ENCODE data around the gene HDDC3. TPM values are rescaled to one million over a fixed set of nuclear protein-coding genes. Genes with fewer than 3 reads are reported as not detected.

The HDDC3 gene
- polyA plus RNA-seq, 3 donors, result 11.6 to 19.7 (median 14.8) TPM

DNA sequence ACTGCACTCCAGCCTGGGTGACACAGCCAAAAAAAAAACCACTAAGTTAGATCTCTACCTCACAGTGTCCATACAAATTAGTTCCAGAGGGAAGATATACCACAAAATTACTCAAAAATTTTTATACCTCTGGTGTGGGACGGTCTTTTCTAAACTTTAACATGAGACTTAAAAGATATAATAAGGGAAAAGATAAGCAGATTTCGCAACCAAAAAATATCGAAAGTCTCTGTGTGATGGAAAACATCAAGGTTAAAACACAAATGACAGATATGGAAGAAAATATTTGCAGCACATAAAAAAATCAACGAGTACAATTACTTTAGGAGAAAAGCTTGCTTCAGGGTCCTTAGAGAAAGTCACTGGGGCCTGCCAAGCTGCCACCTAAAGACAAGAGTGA, 10.5 kb downstream of the HDDC3 start:
- Histone ChIP-seq H3K9ac (ENCODE audit: insufficient read depth, low read length, poor library complexity, severe bottlenecking) (no peak overlapping the region), H3K79me2 (ENCODE audit: insufficient read depth, low read length) (peaks cover 17% of the 10 kb centered on the region), H2AFZ (ENCODE audit: insufficient read depth, low read depth, low read length, poor library complexity, severe bottlenecking) (no peak overlapping the region), H3K27me3 (ENCODE audit: control insufficient read depth in 2 of 2, insufficient read depth in 2 of 2, low read length in 2 of 2) (no peaks in the 10 kb centered on the region), H3K36me3 (replicated peaks in 1 of 2; ENCODE audit: control insufficient read depth in 1 of 2, insufficient read depth in 2 of 2, low read length in 2 of 2) (peaks cover 52 to 68% of the 10 kb centered on the region in 2 donors), H3K27ac (ENCODE audit: low read depth in 1 of 2, low read length in 2 of 2) (no peak overlapping the region), H4K20me1 (ENCODE audit: insufficient read depth, low read length) (peaks cover 4% of the 10 kb centered on the region), H3K4me1 (ENCODE audit: control insufficient read depth in 1 of 2, insufficient read depth in 2 of 2, low read length in 2 of 2) (peaks cover 5 to 7% of the 10 kb centered on the region in 2 donors), H3K4me2 (replicated peaks; ENCODE audit: extremely low read depth, low read length, poor library complexity, severe bottlenecking) (no peak overlapping the region), H3K4me3 (replicated peaks in 1 of 3; ENCODE audit: low read depth in 2 of 3, low read length in 3 of 3) (no peak overlapping the region), H3K9me3 (replicated peaks in 1 of 2; ENCODE audit: control insufficient read depth in 1 of 2, insufficient read depth in 1 of 2, low read length in 2 of 2) (no peaks in the 10 kb centered on the region)
- H3K9me3 Mint-ChIP-seq, result no peaks in the 10 kb centered on the region
- peaks cover 54 to 58% of the 10 kb centered on the region in 2 donors for H3K36me3 Mint-ChIP-seq
- peaks cover 0 to 2% (median 0%) of the 10 kb centered on the region in 3 donors for H3K27me3 Mint-ChIP-seq (ENCODE audit: low read depth in 3 of 3)
- 63% methylated on average over 2 of the region's 4 CpGs for WGBS (ENCODE audit: insufficient coverage)
- H3K4me1 Mint-ChIP-seq, result peaks cover 12% of the 10 kb centered on the region
- no peak for DNase-seq
- no peak overlapping the region for H3K4me3 Mint-ChIP-seq
- H3K27ac Mint-ChIP-seq, result no peak overlapping the region
- no peak for TF ChIP-seq CTCF (IDR thresholded peaks at IDR 0.05)
- intact Hi-C loops (cut with micrococcal nuclease), result no loop called here

- peaks cover 54 to 62% of the 10 kb centered on the region in 2 donors for H3K36me3 ChIP-seq (replicated peaks in 1 of 2; ENCODE audit: control insufficient read depth in 1 of 2, insufficient read depth in 2 of 2, low read length in 2 of 2)
- no peaks in the 10 kb centered on the region for H3K9me3 Mint-ChIP-seq
- peaks cover 42% of the 10 kb centered on the region for H3K4me1 Mint-ChIP-seq
- peaks cover 63 to 77% of the 10 kb centered on the region in 2 donors for H3K36me3 Mint-ChIP-seq
- peaks cover 28% of the 10 kb centered on the region for H3K79me2 ChIP-seq (ENCODE audit: insufficient read depth, low read length)
- peaks cover 4% of the 10 kb centered on the region for H4K20me1 ChIP-seq (ENCODE audit: insufficient read depth, low read length)
- no peak for TF ChIP-seq CTCF (IDR thresholded peaks at IDR 0.05)
- no peak overlapping the region for H3K9ac ChIP-seq (ENCODE audit: insufficient read depth, low read length, poor library complexity, severe bottlenecking)
- no peak overlapping the region for H3K4me3 Mint-ChIP-seq
- 98% methylated on average over 4 of the region's 6 CpGs for WGBS (ENCODE audit: insufficient coverage)
- peak overlapping the region in 1 of 2 donors; percentile 49 for H3K27ac ChIP-seq (ENCODE audit: low read depth in 1 of 2, low read length in 2 of 2)
- intact Hi-C loops (cut with micrococcal nuclease), result loop anchor here in 1 of 2 donors (10.0 kb wide), 1 partner anchor 936 kb away; the partner anchor contains the start of gene SLCO3A1
- no peak for DNase-seq
- no peaks in the 10 kb centered on the region for H3K9me3 ChIP-seq (replicated peaks in 1 of 2; ENCODE audit: control insufficient read depth in 1 of 2, insufficient read depth in 1 of 2, low read length in 2 of 2)
- H3K4me3 ChIP-seq (replicated peaks in 1 of 3; ENCODE audit: low read depth in 2 of 3, low read length in 3 of 3), result no peak overlapping the region
- no peak overlapping the region for H3K4me2 ChIP-seq (replicated peaks; ENCODE audit: extremely low read depth, low read length, poor library complexity, severe bottlenecking)
- peak overlapping the region in 3 of 7 donors; percentile 39 to 71 (median 67) for H3K27ac Mint-ChIP-seq
- H3K27me3 ChIP-seq (ENCODE audit: control insufficient read depth in 2 of 2, insufficient read depth in 2 of 2, low read length in 2 of 2), result no peaks in the 10 kb centered on the region
- peaks cover 34 to 37% of the 10 kb centered on the region in 2 donors for H3K4me1 ChIP-seq (ENCODE audit: control insufficient read depth in 1 of 2, insufficient read depth in 2 of 2, low read length in 2 of 2)
- H3K27me3 Mint-ChIP-seq (ENCODE audit: low read depth in 3 of 3), result peaks cover 0 to 2% (median 1%) of the 10 kb centered on the region in 3 donors
- H2AFZ ChIP-seq (ENCODE audit: insufficient read depth, low read depth, low read length, poor library complexity, severe bottlenecking), result no peak overlapping the region
These were observed 13.5 kb downstream of the HDDC3 start for GRCh38 chr15:90918835-90919234.
